Bronchial epithelial cell (primary cell): ENCODE data around the gene ABCC1. TPM values are rescaled to one million over a fixed set of nuclear protein-coding genes. Genes with fewer than 3 reads are reported as not detected.

ENCODE experiments used
- DNase-seq: peaks from one replicate; pipeline ENCODE4 v3.0.0-alpha.2; 2010; ENCODE audit warnings: low read depth
- FAIRE-seq: peaks from 2 replicates; lab custom pipeline; 2011; peaks lifted over from hg19 to GRCh38; lab: Jason Lieb, UNC
- H3K27me3 ChIP-seq: 2 replicates; pipeline ENCODE4 v1.5.1; 2011; ENCODE audit warnings: low read length; ENCODE audit not compliant: control insufficient read depth, insufficient read depth
- H3K36me3 ChIP-seq: 2 replicates; pipeline ENCODE4 v1.5.1; 2011; ENCODE audit warnings: low read length; ENCODE audit not compliant: control insufficient read depth, insufficient read depth
- H3K4me3 ChIP-seq: 2 replicates; pipeline ENCODE4 v1.5.1; 2011; ENCODE audit warnings: mild to moderate bottlenecking, low read depth, low read length, control low read depth
- total RNA-seq: library from RNA; depleted of rRNA; stranded (reverse); fragments of >200 nt; gene quantifications from 2 replicates; pipeline ENCODE4 v1.2.1, GENCODE V29; 2014
- TF ChIP-seq, protein P1 (sequence below): IDR thresholded peaks from 2 replicates; pipeline ENCODE4 v1.5.1; 2011; ENCODE audit warnings: mild to moderate bottlenecking, moderate library complexity, low read length, control low read depth, inconsistent platforms; ENCODE audit not compliant: insufficient read depth, severe bottlenecking

ABCC1 gene
- total RNA-seq, 1 donor from 2014 or later, result 31.3 TPM

DNA sequence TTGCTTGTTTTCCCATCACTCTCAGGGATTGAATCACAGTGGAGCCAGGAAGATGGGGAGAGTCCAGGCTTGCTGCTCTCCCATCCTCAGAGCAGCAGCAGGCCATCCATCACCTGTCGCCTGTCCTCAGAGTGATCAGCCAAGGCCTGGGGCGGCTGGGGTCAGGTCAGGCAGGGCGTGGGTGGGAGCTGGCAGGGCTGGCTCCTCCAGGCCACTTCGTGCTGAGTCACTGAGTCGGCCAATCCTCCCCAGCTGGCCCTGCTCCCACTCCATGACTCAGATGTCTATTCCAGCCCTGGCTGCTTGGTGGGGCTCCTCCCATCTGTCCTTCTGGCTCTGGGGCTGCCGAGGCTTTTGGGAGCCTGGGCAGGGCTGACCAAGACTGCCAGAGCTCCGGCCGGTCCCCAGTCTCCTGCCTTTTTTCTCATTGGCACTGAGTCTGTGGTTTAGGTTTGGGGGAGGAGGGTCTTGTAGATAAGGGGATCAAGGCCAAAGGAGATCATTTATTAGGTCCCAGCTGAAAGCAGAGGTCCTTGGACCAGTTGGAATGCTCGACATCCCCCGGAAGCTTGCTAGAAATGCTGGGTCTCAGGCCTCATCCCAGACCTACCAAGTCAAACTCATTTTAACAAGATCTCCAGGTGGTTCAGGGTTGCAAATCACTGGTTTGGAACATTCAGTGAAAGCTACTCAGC is 72.7 kb downstream of the ABCC1 start:
- Histone ChIP-seq H3K27me3 (no peaks in the 10 kb centered on the region), H3K36me3 (peaks cover 9% of the 10 kb centered on the region), H3K4me3 (no peak overlapping the region)
- DNase-seq (peak; percentile 92), FAIRE-seq (no peak)
- TF ChIP-seq, protein P1, sequence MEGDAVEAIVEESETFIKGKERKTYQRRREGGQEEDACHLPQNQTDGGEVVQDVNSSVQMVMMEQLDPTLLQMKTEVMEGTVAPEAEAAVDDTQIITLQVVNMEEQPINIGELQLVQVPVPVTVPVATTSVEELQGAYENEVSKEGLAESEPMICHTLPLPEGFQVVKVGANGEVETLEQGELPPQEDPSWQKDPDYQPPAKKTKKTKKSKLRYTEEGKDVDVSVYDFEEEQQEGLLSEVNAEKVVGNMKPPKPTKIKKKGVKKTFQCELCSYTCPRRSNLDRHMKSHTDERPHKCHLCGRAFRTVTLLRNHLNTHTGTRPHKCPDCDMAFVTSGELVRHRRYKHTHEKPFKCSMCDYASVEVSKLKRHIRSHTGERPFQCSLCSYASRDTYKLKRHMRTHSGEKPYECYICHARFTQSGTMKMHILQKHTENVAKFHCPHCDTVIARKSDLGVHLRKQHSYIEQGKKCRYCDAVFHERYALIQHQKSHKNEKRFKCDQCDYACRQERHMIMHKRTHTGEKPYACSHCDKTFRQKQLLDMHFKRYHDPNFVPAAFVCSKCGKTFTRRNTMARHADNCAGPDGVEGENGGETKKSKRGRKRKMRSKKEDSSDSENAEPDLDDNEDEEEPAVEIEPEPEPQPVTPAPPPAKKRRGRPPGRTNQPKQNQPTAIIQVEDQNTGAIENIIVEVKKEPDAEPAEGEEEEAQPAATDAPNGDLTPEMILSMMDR, result no peak

DNA sequence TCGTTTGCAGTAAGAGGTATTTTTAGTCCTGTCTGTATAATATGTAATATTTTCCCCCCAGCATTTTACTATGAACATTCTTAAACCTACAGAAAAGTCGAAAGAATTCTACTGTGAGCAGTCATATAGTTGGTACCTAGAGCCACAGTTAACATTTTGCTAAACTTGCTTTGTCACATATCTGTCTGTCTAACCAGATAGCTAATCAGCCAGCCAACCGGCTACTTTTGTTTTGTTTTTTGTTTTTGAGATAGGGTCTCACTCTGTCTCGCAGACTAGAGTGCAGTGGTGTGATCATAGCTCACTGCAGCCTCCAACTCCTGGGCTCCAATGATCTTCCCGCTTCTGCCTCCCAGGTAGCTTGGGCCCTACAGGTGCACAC is 73.3 kb downstream of the ABCC1 start:
- DNase-seq (no peak), FAIRE-seq (no peak)
- H3K4me3 ChIP-seq, result no peak overlapping the region

DNA sequence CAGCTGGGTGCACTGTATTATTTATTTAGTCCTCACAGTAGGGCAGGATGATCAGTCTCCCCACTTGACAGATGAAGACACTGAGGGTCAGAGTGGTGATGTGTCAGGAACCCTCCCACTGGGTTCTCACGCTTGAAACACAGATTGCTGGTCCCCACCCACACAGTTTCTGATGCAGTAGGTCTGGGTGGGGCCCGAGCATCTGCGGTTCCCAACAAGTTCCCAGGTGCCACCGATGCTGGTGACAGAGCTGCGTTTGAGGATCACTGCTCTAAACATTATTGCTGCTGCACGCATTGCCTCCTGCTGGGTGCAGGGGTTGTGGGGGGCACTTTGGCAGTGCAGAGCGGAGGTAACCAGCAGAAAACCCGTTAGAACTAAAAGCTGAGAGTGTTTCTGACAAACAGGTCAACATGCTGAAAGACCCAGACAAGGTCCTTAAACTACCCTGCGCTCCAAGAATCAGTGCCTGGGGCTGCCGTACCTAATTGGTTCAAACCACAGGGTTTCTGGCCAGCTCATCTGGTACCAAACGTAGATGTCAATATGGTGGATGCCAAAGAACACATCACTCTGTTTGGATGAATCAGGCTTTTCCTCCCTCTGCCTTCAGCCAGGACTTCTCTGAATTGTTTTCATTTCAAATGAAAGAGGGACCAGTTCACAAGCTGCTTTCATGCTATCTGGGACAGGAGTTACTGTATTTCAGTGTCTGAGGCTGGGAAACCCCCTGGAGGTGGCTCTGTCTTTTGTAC is 76.0 kb downstream of the ABCC1 start:
- DNase-seq, result peak; percentile 14

More for the DNA sequence above, 73.3 kb downstream of the ABCC1 start:
- TF ChIP-seq, protein P1, result no peak
- peaks cover 9% of the 10 kb centered on the region for H3K36me3 ChIP-seq
- H3K27me3 ChIP-seq, result no peaks in the 10 kb centered on the region

DNA sequence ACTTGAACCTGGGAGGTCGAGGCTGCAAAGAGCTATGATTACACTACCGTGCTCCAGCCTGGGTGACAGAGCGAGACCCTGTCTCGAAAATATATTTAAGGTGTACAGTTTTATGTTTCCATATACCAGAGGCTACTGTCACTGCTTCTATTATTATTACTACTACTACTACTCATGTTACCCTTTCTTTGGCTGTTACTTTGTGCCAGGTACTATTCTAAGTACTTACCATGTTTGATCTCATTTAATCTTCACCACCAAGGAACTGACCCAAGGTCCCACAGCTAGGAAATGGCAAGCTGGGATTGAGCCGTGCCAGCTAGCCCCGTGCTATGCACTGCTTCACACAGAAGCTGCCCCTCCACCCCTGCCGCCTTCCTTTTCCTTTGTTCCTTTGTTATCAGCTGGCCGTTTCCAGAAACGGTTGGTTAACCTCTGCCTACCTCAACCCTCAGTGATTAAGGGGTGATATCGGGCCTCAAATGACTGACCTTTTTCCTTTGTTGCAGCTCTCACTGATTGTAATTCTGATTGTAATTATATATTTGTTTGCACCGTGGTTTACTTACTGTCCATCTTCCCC is 78.4 kb downstream of the ABCC1 start:
- H3K36me3 ChIP-seq, result peaks cover 9% of the 10 kb centered on the region
- no peak overlapping the region for H3K4me3 ChIP-seq
- DNase-seq (no peak), FAIRE-seq (no peak)
- TF ChIP-seq, protein P1, result no peak
- no peaks in the 10 kb centered on the region for H3K27me3 ChIP-seq

More for the DNA sequence above, 76.0 kb downstream of the ABCC1 start:
- no peak for FAIRE-seq
- no peak overlapping the region for H3K4me3 ChIP-seq
- peaks cover 6% of the 10 kb centered on the region for H3K36me3 ChIP-seq
- no peaks in the 10 kb centered on the region for H3K27me3 ChIP-seq
- TF ChIP-seq, protein P1, result no peak

DNA sequence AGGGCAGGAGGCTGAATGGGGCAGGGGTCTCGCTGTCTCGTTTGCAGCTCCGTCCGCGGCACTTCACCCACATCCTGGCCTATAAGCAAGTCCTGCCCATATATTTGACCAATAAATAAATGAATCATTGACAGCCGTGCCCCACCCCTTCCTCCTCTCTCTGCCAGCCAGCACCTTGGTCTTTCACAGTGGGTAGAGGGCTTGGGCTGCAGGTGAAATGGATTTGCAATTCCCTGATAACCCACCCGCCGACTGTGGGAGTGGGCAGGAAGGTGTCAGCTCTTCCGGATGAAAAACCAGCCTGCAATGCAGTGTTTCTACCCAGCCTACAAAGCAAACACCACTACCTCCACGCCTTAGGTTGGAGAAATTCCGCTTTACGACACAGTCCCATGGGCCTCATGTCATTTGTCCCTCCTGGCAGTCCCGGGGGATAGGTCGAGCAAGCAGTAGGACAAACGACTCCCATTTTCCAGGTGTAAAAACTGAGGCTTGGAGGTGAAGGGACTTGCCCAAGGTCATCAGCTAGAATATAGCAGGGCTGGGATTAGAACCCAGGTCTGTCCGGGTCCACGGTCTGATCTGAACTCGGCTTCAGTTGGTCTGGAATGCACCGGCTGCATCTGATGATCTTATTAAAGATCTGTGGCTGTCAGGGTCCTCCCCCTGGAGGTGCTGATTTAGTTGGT is 79.0 kb downstream of the ABCC1 start:
- FAIRE-seq (no peak), DNase-seq (no peak)
- TF ChIP-seq, protein P1, result no peak
- Histone ChIP-seq H3K27me3 (no peaks in the 10 kb centered on the region), H3K4me3 (no peak overlapping the region), H3K36me3 (peaks cover 12% of the 10 kb centered on the region)
